Right lung (tissue), 5 donors: Measurements from ENCODE around the gene STAT1. TPM values are rescaled to one million over a fixed set of nuclear protein-coding genes. Genes with fewer than 3 reads are reported as not detected.
A peak's percentile ranks its signal among the peaks of the same experiment; 100 is the strongest.

Experiments
- DNase-seq, 2 donors: peaks; one replicate each; pipeline ENCODE4 v3.0.0-alpha.2; 2013
- polyA plus RNA-seq, 5 donors: library from polyadenylated mRNA; unstranded; fragments of 120-200 nt; gene quantifications; one replicate each; pipeline versions ENCODE4 v1.2.1 to v1.2.3, GENCODE V29; 2013; ENCODE audit warnings: inconsistent platforms in 1 of 5, low replicate concordance in 1 of 5; ENCODE audit not compliant: insufficient read length in 5 of 5, insufficient read depth in 1 of 5

STAT1 gene
- polyA plus RNA-seq, 5 donors, result 47.9 to 67.5 (median 65.6) TPM

DNA sequence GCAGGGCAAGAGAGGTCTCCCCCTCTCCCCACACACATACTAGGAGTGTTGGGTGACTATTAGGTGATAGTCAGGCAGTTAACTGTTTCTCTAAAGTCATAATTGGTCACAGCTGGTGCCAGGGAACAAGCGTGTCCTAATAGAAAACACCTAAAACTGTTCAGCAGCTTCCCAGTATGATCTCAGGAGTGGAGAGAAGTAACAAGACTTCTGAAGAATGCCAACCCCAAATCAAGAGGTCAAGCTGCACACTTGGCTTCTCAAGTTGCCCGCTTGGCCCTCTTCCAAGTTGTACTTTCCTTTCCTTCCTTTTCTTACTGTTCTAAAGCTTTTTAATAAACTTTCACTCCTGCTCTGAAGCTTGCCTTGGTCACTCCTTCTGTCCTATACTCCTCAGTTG lies 22.4 kb upstream of the STAT1 start:
- DNase-seq, result no peak

DNA sequence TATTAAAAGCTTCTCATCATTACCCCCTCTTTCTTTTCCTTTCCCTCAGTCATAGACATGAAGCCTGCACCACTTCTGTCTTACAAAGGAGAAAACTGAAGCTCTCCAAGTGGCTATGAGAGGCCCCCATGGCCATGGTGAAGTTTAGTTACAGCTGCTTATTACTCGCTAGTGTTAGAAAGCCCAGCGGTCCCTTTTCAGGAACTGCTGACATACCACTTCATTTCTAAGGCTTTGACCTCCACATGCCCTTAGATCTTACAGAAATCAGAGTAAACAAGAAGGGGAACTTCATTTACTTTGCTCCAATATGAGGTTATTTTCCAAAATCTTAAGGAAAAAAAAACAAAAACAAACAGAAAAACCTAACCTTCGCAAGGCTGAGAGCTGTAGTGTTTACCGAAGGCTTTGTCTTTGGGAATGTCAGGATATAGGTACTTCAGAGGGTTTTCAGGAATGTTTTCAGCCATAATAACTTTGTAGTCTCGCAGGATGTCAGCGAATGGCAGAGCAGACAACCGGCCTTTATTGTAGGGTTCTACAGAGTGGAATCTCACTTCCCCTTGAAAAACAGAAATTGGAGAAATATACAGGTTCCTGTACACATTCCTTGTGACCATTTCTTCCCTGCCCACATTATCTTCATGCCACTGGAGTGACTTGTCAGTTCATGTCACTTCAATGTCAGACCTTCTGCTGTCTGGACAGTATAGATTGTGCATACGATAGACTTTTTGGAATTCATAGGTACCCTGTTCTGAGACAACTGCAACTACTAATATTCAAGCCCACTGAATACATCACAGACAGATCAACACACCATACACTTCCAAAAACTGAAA lies 18.8 kb upstream of the STAT1 start:
- no peak for DNase-seq

GRCh38 chr2:191031256-191031655 lies 17.3 kb upstream of the STAT1 start:
- DNase-seq, result no peak

GRCh38 chr2:191030521-191031154 lies 16.7 kb upstream of the STAT1 start:
- no peak for DNase-seq

DNA sequence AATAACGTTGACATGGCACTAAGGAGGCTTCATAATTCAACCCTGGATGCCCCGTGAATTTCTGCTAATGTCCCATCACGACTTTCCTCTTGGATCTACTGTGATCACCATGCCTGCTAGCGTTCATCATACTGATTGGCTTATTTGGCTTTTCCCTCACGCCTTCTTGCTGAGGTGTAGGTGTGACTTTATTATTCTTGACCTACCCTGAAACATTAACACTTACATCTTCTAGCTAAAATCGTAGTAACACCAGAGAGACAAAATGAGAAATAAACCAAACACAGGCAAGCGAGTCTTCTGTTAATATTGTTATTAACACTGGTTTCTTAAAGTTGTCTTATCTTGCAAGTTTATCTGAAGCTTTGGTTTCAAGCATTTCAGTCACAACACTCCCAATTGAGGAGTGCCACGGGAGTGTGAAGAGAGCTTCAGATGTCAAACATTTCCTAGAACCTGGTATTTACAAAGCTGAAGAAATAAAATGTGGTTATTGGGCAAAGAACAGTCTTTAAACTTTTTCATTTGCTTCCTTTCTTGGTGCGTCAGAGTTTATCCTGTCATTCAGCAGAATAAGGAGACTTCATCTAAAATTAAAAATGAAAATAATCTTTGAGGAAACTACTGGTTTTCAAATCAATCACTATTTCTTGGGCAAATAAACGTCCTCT lies 15.4 kb upstream of the STAT1 start:
- no peak for DNase-seq

GRCh38 chr2:191026377-191026776 lies 12.4 kb upstream of the STAT1 start:
- no peak for DNase-seq

- no peak for DNase-seq
These were observed 11.2 kb upstream of the STAT1 start for GRCh38 chr2:191025135-191025534.

DNA sequence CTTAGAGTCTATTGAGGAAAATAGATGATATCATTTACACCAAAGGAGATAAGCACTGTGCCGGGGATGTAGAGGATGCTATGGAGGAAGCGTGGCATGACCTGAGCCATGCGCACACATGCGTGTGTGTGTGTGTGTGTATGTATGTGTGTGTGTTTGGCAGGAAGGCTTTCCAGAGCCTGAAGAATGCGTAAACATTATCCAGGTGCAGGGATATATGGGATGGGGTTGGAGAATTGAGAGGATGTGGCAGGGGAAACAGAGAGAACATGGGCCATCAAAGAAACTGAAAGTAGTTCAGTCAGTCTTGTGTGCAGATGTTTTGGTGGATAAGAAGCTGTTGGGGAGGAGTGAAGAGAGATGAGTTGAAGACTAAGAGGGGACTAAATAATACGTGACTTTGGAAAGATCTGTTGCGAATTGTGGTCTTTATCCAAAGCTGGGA lies 9.3 kb upstream of the STAT1 start:
- DNase-seq, result no peak

- peak in 1 of 2 donors; percentile 30 for DNase-seq
These were observed 6.9 kb upstream of the STAT1 start for GRCh38 chr2:191020742-191021381.

- DNase-seq, result peak; percentile 98
These were observed 6.3 kb upstream of the STAT1 start for GRCh38 chr2:191020221-191020741.

GRCh38 chr2:191019376-191019775 lies 5.4 kb upstream of the STAT1 start:
- DNase-seq, result no peak

DNA sequence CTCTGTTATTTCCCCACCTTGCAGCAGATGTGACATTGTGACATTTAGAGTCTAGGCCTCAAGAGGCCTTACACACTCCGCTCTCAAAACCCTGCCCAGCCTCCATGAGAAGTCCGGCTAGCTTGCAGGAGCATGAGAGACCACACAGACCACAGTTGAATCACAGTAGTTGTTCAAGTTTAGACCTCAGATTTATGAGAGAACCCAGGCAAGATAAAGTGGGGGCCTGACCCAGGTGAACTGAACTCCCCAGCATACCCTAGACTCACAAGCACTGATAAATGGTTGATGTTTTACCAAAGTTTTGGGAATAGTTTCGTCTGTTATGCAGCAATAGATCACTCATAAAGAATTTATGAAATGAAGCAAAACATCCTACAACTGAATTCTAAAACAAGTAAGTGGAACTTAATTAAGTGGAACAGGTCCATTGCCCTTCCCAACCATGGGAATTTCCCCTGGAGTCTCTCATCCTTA lies 4.7 kb upstream of the STAT1 start:
- DNase-seq, result no peak

DNA sequence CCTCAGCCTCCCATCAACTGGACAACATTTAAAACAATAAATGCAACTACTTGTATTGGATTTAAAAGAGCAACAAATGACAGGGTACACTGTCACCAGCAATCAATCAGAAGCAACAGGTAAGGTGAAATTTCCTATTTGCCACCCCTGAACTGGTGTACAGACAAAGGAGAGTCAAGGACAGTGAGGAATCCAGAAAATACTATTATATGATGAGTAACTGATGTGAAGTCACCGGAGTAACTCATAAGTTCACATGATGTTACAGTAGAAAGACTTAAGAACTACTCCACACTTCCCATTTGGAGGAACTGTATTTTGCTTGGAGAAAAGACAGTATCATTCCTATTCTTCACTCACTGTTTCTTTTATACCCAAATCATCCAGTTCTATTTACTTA lies 4.1 kb upstream of the STAT1 start:
- DNase-seq, result no peak

DNA sequence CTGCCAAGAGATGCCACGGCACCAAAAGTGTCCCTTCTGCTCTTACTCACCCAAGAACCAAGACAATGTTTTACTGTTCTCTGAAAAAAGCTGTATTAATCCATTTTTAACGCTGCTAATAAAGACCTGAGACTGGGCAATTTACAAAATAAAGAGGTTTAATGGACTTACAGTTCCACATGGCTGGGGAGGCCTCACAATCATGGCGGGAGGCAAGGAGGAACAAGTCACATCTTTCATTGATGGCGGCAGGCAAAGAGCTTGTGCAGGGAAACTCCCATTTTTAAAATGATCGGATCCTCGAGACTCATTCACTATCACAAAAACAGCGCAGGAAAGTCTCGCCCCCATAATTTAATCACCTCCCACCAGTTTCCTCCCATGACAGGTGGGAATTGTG lies 1.9 kb upstream of the STAT1 start:
- no peak for DNase-seq

DNA sequence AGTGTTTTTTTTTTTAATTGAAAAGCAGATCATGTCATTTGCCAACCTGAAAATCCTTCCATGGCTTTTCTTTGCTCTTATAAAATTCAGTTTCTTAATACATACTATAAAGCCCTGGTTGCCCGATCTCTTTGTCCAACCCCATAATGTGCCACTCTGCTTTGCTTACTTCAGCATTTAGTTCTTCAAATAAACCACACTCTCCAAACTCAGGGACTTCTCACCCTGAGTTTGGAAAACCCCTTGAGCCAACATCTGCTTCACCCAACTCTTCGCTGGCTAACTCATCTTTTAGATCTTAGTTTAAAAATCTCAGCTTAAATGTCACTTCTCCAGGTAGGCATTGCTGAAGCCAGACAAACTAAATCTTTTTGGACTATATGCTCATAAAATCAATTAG lies 1.3 kb upstream of the STAT1 start:
- no peak for DNase-seq

GRCh38 chr2:191014653-191015020 lies 666 bp upstream of the STAT1 start:
- DNase-seq, result no peak

GRCh38 chr2:191013682-191013931 lies 364 bp downstream of the STAT1 start:
- DNase-seq, result no peak

- DNase-seq, result no peak
These were observed 908 bp downstream of the STAT1 start for GRCh38 chr2:191012845-191013681.

GRCh38 chr2:191012346-191012745 lies 1.6 kb downstream of the STAT1 start:
- DNase-seq, result no peak

- DNase-seq, result no peak
These were observed 2.8 kb downstream of the STAT1 start for GRCh38 chr2:191010887-191011885.
